ENCODE data around the gene F3.

The F3 gene

GRCh38 chr1:94481473-94481933 lies 60.1 kb downstream of the F3 start:
- Histone ChIP-seq H3K4me3 (ENCODE audit: low read depth in 1 of 5, low read length in 5 of 5) (no peak overlapping the region), H3K36me3 (ENCODE audit: control insufficient read depth in 5 of 5, insufficient read depth in 5 of 5, low read length in 5 of 5) (peaks cover 6 to 20% (median 14%) of the 10 kb centered on the region in 5 donors), H3K4me1 (ENCODE audit: control insufficient read depth in 5 of 5, insufficient read depth in 5 of 5, low read length in 5 of 5) (no peaks in the 10 kb centered on the region), H3K9ac (ENCODE audit: low read length in 5 of 5) (no peak overlapping the region), H3K9me3 (ENCODE audit: control insufficient read depth in 5 of 5, low read length in 5 of 5) (no peaks in the 10 kb centered on the region), H3K27me3 (ENCODE audit: control insufficient read depth in 5 of 5, insufficient read depth in 4 of 5, low read length in 5 of 5) (no peaks in the 10 kb centered on the region), H3K27ac (ENCODE audit: low read depth, low read length) (no peak overlapping the region)

GRCh38 chr1:94479682-94480081 lies 61.9 kb downstream of the F3 start:
- H3K4me3 ChIP-seq (ENCODE audit: low read depth in 1 of 5, low read length in 5 of 5): no peak overlapping the region
- no peak overlapping the region for H3K9ac ChIP-seq (ENCODE audit: low read length in 5 of 5)
- no peaks in the 10 kb centered on the region for H3K4me1 ChIP-seq (ENCODE audit: control insufficient read depth in 5 of 5, insufficient read depth in 5 of 5, low read length in 5 of 5)
- no peaks in the 10 kb centered on the region for H3K9me3 ChIP-seq (ENCODE audit: control insufficient read depth in 5 of 5, low read length in 5 of 5)
- H3K27ac ChIP-seq (ENCODE audit: low read depth, low read length): no peak overlapping the region
- H3K36me3 ChIP-seq (ENCODE audit: control insufficient read depth in 5 of 5, insufficient read depth in 5 of 5, low read length in 5 of 5): peaks cover 6 to 19% (median 14%) of the 10 kb centered on the region in 5 donors
- H3K27me3 ChIP-seq (ENCODE audit: control insufficient read depth in 5 of 5, insufficient read depth in 4 of 5, low read length in 5 of 5): no peaks in the 10 kb centered on the region

Data from subcutaneous abdominal adipose tissue (tissue), 5 donors.